Medulla oblongata (tissue), 1 donor: ENCODE data around the gene ST8SIA4.

Experiments
- DNase-seq: peaks from one replicate; pipeline ENCODE4 v3.0.0-alpha.2; 2015; ENCODE audit errors: extremely low spot score

Gene ST8SIA4

DNA sequence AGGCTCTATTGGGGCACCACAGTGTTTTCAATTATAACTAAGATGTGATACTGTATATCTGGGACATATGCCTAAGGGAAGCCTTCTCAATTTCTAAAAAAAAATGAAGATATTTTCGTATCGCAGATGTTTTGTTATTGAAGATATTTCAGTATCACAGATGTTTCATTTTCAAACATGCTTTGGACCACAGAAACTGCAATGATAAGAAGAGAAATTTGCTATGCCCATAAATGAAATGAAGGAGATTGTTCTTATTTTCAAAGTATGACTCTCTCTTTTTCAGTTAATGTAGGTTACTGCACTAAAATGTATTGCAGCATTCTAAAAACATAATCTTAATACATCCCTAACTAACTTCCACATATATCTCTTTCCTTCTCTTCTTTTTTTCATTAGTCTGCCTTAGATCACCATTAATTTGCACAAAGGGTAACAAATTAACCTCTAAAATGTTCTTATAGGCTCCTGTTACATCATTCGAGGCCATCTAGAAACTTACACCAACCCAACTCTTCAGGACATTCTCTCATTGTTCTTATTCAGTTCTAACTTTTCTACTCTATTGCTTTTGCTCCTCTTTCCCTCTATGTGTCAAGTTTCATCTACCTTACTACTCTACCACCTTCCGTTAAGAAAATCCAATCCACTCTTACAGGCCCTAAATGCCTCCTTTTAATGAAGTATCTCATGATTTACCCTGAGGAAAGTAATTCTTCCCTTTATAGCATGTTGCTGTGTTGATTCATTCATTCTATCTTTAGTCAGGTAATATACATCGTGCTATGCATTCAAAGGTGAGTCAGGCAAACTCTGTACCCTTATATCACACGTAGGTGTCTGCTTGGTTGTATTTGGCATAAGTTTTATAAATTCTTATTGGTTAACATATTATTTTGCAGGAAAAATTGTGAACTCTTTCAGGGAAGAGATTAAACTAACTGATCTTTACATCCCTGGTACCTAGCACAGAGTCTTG lies 70.5 kb downstream of the ST8SIA4 start:
- DNase-seq, result no peak

DNA sequence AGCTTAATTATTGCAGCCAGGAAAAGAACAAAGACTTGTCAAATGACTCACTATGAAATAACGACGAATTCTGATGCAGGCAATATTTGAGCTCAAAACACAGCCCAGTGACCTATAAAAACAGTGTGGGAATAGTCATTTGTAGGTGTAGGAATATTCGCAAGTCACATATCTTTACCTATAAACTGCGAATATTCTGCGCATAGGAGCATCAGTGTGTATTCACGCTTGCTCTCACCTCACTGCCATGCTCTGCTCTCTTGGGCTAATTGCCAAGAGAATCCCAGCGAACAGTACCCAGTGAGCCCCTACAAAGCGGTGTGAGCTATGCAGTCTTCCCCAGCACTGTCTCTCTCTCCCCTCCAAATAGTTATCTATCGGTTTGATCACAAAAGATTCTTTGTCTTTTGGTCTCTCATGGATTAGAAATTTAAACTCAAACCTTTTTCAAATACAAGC lies 74.2 kb downstream of the ST8SIA4 start:
- DNase-seq, result no peak

DNA sequence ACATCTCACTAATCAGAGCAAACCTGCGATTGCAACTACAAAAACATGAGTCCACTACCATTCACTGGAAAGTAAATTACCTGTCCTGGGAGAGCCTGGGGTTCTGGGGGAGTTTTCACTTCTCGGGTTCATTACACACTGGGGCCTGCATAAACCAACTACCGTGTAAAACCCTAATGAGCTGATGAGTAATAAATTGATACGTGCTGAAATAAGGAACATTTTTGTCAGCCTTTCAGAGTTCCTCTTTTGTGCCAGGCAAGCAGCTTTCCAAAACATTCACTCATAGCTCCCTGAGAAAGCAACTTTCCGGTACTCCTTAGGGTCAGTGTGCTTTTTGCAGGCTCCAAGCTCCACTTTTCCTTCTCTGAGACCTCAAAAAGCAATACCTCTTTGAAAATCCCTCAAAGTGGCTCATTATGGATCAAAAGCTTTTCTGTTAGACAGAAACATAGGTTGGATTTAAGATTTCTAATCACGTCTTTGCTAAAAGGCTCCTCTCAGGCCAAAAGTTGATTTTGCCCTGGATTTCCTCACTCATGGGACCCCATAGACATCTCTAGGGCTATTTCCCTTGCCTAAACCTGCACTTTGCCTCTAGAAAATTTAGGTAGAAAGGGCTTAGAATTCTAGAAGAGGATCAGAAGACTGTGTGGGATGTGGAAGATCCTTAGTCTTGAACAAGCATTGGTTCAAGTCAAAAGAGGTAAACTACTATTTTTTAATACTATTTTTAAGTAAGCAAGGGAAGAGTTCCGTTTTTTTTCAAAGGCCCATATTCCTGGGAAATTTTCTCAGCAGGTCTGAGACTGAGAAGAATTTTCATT lies 74.8 kb downstream of the ST8SIA4 start:
- DNase-seq, result peak; percentile 54

- peak; percentile 10 for DNase-seq
Measured at GRCh38 chr5:100827481-100827889, 75.6 kb downstream of the ST8SIA4 start.

DNA sequence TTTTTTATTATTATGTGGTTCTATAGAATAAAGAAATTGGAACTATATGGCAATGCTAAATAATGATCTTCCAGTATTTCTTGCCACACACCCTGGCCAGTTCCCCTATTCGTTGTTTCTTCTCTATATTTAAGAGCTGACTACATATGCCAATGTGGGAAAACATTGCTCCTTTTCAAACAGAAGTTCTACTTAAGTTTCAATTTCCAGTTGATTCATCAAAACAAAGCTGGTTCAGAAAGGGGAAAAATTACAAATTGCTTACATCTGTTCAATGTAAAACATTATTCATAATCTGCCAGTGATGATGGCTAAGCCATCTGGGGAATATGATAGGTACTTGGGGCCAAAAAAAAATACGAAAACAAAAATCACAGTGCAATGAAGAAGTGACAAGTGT lies 76.9 kb downstream of the ST8SIA4 start:
- peak; percentile 52 for DNase-seq

DNA sequence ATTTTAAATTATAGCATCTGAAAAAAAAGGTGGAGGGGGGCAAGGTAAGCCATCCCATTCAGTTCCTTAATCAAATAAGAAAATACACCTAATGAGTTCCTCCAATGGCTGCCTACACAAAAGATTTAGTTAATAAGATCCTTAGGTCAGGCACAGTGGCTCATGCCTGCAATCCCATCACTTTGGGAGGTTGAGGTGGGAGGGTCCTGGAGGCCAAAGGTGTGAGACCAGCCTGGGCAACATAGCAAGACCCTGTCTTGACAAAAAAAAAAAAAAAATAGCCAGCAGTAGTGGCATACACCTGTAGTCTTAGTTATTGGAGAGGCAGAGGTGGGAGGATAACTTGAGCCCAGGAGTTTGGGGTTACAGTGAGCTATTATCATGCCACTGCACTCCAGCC lies 78.4 kb downstream of the ST8SIA4 start:
- DNase-seq, result no peak

DNA sequence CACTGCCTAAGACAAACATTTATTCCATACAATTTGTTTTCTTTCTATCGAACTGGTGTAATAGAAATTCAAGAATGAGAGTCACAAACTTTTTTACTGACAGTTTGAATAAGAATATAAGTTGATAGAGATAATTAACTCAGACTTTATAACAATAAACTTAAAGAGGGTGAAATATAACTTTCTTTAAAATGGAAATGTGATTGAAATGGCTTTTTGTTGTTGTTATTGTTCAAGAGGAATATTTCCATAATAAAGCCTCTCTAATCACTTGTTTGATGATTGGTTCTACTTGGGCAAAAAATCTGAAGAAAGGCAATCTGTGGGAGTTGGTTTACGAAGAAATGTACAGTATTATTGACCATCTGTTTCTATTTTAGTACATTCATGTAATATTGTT lies 79.3 kb downstream of the ST8SIA4 start:
- no peak for DNase-seq

DNA sequence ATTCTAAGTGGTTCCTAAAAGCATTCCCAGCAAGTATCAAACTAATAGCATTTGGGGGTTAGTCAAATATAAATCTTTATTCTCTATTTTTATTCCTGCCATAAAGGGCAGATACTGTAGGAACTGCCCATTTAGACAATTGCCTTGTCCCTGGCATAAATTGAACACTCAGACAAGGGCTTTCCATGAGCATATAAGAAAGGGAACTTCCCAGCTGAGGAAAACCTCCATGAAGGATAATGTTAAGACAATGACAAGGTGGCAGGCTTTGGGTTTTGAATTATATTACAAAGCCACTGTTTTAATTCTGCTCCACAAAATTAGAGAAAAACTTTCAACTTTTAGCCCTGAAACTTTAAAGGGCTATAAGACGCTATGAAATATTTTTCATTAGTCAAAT lies 81.3 kb downstream of the ST8SIA4 start:
- DNase-seq, result no peak

GRCh38 chr5:100818340-100818739 lies 84.7 kb downstream of the ST8SIA4 start:
- DNase-seq, result no peak

GRCh38 chr5:100803397-100803796 lies 99.7 kb downstream of the ST8SIA4 start:
- DNase-seq, result peak; percentile 66

DNA sequence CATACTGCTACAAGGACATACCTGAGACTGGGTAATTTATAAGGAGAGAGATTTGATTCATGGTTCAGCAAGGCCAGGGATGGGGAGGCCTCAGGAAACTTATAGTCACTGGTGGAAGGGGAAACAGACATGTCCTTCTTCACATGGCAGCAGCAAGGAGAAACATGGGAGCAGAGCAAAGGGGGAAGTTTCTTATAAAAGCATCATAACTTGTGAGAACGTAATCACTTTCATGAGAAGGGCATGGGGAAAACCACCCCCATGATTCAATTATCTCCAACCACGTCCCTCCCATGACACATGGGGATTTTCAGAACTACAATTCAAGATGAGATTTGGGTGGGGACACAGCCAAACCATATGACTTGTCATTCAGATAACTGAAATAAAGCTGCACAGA lies 100.9 kb downstream of the ST8SIA4 start:
- DNase-seq, result no peak

- DNase-seq, result no peak
Measured at GRCh38 chr5:100800562-100800961, 102.5 kb downstream of the ST8SIA4 start.

GRCh38 chr5:100799166-100799565 lies 103.9 kb downstream of the ST8SIA4 start:
- DNase-seq, result peak; percentile 64

- no peak for DNase-seq
Measured at GRCh38 chr5:100797861-100798260, 105.2 kb downstream of the ST8SIA4 start.

- DNase-seq, result no peak
Measured at GRCh38 chr5:100796851-100797250, 106.2 kb downstream of the ST8SIA4 start.

- no peak for DNase-seq
Measured at GRCh38 chr5:100794844-100795243, 108.2 kb downstream of the ST8SIA4 start.

DNA sequence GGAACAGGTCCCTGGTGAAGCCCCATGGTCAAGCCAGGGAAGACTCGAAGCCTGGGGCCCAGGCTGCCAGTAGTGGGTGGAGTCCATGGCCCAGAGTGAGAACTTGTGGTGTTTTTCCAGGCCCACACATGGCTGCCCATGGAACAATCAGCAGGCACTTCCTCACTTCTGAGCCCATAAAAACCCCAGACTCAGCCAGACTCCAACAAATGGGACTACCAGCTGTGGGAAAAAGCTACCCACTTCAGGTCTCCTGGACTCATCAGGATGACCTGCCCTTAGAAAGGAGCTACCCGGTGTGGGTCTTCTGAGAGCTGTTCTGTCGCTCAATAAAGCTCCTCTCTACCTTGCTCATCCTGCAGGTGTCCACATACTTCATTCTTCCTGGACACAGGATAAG lies 108.9 kb downstream of the ST8SIA4 start:
- no peak for DNase-seq

- DNase-seq, result no peak
Measured at GRCh38 chr5:100792781-100793180, 110.3 kb downstream of the ST8SIA4 start.

- DNase-seq, result peak; percentile 28
Measured at GRCh38 chr5:100791391-100791790, 111.7 kb downstream of the ST8SIA4 start.

GRCh38 chr5:100790951-100791350 lies 112.1 kb downstream of the ST8SIA4 start:
- DNase-seq, result peak; percentile 27

DNA sequence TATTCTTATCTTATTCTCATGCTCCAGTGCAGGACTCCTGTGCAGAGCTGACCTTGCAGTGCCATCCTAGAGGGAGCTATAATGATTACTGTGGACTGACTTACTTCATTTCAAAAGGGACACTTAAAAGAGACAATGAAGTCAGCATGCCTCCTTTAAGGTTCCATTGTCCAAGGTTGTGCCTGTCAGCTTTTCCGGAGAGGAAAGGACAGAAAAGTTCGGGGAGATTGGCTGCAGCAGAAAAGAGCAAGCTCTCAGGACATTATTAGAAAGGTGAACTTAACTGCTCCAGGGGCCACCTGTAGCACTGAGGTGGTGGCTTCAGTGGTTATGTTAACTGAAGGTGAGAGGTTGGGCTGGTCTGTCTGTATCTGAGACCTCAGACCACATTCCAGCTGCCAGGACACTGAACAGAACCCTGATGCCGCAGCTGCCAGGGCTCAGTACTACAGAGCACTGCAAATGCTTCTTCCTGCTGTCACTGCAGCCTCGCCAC lies 112.9 kb downstream of the ST8SIA4 start:
- peak; percentile 47 for DNase-seq

DNA sequence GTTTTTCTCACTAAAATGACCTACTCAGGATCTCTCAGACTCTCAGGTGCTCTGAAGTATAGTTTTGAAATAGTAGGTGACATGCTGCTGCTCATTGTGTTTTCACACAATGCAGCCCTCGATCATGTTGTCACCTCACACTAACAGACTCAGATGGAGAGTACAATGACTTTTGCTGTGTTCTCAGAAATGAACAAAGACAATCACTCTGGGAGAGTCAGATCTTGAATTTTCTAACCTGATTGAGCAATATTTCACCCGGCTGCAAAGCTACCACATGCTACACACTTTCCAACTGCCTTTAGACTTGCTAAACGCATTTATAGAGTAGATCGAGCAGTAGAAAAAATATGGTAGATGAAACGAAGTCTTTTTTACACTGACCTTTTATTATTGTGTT lies 113.4 kb downstream of the ST8SIA4 start:
- DNase-seq, result no peak
